Retinal pigment epithelial cell (primary cell): Measurements from ENCODE around the gene BCDIN3D.

Source experiments
- DNase-seq: peaks from one replicate; pipeline ENCODE4 v3.0.0-alpha.2; 2010; ENCODE audit warnings: low read depth
- H3K4me3 ChIP-seq: 2 replicates; pipeline ENCODE4 v1.5.1; 2011; ENCODE audit warnings: mild to moderate bottlenecking, low read length, control low read depth, moderate library complexity
- TF ChIP-seq, protein P1 (sequence below): conservative IDR thresholded peaks from 2 replicates; pipeline ENCODE4 v1.5.1; 2011; ENCODE audit warnings: low read depth, low read length, control low read depth, inconsistent platforms

The BCDIN3D gene, protein sequence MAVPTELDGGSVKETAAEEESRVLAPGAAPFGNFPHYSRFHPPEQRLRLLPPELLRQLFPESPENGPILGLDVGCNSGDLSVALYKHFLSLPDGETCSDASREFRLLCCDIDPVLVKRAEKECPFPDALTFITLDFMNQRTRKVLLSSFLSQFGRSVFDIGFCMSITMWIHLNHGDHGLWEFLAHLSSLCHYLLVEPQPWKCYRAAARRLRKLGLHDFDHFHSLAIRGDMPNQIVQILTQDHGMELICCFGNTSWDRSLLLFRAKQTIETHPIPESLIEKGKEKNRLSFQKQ

GRCh38 chr12:49842519-49843352 lies at the start of gene BCDIN3D:
Gene BCDIN3D, minus strand, starts transcription at chr12:49843106. Its CDS starts 19 bp downstream, at chr12:49843087.
- peak; percentile 64 for DNase-seq
- TF ChIP-seq, protein P1, sequence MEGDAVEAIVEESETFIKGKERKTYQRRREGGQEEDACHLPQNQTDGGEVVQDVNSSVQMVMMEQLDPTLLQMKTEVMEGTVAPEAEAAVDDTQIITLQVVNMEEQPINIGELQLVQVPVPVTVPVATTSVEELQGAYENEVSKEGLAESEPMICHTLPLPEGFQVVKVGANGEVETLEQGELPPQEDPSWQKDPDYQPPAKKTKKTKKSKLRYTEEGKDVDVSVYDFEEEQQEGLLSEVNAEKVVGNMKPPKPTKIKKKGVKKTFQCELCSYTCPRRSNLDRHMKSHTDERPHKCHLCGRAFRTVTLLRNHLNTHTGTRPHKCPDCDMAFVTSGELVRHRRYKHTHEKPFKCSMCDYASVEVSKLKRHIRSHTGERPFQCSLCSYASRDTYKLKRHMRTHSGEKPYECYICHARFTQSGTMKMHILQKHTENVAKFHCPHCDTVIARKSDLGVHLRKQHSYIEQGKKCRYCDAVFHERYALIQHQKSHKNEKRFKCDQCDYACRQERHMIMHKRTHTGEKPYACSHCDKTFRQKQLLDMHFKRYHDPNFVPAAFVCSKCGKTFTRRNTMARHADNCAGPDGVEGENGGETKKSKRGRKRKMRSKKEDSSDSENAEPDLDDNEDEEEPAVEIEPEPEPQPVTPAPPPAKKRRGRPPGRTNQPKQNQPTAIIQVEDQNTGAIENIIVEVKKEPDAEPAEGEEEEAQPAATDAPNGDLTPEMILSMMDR, result no peak
- H3K4me3 ChIP-seq, result peak within 1 kb of the TSS; percentile 61

DNA sequence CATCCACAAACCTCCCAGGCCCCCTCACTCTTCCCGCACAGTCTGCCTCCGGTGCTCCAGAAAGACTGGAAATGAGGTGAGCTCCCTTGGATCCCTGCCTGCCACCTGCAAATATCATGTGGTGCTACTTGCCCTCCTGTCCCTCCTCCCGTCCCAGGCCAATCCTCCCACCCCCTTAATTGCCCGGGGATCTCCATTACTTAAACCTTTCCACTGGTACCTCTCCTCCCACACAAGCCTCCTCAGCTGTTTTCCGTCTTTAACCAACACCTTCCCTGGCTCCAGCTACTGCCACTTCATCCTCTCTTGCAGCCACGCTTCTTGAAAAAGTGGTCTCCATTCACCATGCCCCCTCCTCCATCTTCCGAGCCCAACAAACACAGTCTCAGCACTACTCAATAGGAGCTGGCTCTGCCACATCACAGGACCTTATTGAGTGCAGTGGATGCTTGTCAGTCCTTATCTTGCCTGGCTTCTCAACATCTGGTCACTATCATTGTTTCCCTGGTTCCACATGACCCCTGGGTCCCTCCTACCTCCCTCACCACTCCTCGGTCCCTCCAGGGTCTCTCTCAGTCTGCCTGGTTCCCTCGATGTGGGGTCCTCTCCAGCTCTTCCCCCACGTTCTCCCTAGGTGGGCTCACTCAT lies 49.3 kb upstream of the BCDIN3D start:
- no peak overlapping the region for H3K4me3 ChIP-seq
- no peak for DNase-seq
- TF ChIP-seq, protein P1, result no peak

- no peak overlapping the region for H3K4me3 ChIP-seq
- no peak for DNase-seq
- TF ChIP-seq, protein P1, result no peak
These were observed 48.6 kb upstream of the BCDIN3D start for GRCh38 chr12:49891476-49891875.

DNA sequence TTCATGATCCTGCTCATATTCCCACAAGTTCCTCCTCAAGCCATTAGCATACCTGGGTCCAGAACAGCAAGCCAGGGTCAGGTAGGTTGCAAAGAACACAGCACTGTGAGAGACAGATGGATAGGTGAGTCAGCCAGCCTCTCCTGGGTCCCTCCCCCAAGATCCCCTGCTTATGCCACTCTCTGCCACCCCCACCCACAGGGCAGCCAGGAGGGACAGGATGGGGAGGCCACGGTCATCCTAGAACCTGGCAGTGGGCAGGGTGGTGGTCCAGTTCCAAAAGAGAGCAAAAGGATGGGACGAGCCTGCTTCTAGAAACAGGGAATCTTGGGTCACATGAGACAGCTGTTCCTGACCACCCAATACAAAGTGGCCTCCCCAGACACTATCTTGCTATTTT lies 48.1 kb upstream of the BCDIN3D start:
- no peak overlapping the region for H3K4me3 ChIP-seq
- TF ChIP-seq, protein P1, result no peak
- DNase-seq, result no peak

DNA sequence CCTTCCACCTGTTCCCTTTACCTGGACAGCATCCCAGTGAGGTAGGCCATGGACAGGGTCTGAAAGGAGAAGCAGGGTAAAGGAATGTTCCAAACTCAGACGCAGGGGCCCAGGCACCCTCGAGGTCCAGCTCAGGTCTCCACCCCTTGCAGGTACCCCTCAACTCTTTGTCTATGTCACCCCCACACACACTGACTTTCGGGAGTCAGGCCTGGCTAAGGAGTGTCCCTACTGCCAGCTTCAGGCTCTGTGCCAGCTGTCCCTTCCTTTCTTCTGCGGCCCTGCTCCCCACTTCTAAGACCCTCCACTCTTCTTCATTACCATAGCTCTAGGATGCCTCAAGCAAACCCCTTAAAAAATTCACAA lies 47.2 kb upstream of the BCDIN3D start:
- DNase-seq, result no peak
- no peak overlapping the region for H3K4me3 ChIP-seq
- TF ChIP-seq, protein P1, result no peak

DNA sequence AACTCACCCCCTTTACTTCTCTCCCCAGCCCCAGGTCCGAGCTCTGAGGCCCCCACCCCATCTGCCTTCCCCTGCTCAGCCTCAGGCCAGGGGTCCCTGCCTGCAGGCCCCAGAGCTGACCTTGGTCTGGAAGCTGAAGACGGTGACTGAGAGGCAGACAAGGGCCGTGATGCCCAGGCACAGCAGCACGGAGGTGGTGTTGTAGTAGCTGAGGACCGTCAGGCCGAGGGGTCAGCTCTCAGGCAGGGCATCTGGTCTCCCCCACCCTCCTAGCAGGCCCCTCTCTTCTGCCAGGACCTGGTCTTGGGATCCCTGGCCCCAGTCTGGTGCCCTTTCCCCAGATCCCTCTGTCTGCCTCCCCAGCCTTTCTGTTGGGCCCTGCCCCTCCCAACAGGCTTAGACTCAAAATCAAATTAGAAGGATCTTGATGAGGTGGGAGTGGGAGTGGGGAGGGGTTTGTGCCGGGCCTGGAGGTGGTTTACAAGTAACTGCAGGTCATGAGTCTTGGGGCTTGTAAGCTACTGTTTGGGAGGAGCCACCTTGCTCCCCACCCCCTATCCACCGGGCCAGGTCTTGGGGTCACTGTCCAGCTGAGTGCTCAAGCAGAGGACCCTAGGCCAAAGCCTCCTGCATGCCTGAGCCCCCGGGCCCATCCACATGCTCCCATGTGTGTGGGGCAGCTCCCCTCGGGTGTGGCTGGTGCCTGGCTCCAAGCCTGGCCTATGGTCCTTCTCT lies 46.6 kb upstream of the BCDIN3D start:
- no peak for DNase-seq
- TF ChIP-seq, protein P1, result no peak
- H3K4me3 ChIP-seq, result no peak overlapping the region
